Measurements from ENCODE around the gene EMILIN3.

Gene EMILIN3, protein sequence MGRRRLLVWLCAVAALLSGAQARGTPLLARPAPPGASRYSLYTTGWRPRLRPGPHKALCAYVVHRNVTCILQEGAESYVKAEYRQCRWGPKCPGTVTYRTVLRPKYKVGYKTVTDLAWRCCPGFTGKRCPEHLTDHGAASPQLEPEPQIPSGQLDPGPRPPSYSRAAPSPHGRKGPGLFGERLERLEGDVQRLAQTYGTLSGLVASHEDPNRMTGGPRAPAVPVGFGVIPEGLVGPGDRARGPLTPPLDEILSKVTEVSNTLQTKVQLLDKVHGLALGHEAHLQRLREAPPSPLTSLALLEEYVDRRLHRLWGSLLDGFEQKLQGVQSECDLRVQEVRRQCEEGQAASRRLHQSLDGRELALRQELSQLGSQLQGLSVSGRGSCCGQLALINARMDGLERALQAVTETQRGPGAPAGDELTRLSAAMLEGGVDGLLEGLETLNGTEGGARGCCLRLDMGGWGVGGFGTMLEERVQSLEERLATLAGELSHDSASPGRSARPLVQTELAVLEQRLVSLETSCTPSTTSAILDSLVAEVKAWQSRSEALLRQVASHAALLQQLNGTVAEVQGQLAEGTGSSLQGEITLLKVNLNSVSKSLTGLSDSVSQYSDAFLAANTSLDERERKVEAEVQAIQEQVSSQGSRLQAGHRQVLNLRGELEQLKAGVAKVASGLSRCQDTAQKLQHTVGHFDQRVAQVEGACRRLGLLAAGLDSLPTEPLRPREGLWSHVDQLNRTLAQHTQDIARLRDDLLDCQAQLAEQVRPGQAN

DNA sequence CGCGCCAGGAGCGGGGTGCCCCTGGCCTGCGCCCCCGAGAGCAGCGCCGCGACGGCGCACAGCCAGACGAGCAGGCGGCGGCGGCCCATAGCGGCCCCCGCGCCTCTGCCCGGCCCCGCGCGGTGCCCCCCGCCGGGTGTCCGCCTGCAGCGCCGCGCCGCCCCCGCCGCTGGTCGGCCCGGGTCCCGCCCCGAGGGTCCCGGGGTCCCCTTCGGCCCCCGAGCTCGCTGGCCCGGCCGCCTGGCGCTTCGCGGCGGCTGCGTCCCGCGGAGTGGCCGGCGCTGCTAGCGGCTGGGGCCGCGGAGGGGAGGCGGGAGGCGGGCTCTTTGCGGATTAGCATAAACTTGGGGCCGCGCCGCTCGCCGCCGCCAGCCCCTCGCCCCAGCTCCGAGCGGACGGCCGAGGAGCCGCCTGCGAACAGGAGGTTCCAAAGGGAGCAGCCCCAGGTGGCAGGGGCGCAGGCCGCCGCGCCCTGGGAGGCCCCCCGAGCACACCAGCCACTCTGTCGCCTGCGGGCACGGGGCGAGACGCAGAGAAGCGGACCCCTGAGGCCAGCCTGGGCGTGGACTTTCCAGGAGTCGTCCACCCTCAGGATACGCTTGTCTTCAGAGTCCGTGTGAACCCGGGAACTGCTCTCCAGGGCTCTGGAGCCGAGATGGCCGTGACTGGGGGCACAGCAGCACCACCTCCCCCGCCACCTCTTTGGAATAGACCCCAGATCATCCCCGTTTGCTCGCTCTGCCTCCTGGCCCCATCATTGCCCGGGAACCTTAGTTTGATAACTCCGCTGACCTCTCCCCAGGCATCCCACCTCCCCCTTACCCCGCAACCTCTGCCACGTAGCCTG, at the start of gene EMILIN3:
Gene EMILIN3 (minus strand): TSS at position 273 of the 847 bp plus-strand sequence. CDS start 184 bp downstream, at position 89.
- no peak for DNase-seq

DNA sequence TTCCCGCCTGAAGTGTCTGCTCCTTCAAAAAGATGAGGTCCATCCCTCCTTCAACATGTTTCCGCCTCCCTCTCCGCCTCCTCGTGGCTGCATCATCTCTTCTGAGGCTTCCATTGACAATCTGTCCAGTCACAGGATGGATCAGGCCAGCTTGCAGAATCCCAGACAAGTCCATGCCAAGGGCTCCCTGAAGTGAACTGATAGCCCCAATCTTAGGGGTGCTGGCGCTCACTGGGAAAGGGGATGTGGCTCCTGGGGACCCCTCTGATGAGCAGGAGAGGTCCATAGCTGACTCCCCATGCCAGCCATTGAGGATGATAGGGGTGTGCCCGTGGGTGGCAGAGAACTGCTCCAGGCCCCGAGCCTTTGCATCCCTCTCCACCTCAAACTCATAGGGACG, 48.6 kb upstream of the EMILIN3 start:
- no peak for DNase-seq

GRCh38 chr20:41413169-41413568, 46.6 kb upstream of the EMILIN3 start:
- no peak for DNase-seq

DNA sequence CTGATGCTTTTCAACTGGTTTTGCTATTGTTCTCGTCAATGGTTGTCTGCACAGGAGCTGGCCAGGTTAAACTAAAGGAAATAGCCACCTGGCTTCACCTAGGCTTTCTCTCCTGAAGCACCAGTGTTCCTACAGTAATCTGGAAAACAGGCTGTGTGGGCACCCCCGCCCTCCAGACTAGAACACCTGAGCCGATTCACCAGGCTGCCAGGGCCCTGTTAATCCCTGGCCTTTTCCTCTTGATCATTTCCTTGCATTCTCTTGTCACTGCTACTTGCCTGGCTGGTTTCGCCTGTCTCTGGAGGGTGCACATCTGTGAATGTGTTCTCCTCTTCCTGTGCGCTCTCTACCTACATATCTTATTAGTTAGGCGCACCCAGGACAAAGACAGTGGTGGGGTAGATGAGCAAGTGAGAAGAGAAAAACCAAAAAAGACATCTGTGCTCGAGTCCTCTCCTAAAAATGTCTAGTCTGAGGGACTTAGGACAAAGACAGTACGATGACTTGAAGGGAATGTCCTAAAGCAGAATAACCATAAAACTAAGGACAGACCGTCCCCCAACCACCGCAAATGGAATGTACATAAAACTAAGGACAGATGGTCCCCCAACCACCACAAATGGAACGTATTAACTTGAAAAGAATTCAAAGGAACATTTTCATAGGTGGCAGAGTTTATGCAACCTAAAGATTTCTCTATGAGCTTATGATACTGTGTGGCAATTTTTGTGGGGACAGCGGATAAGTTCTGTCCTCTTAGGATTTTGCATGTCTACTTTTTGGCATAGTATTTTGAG, 45.9 kb upstream of the EMILIN3 start:
- DNase-seq = no peak

DNA sequence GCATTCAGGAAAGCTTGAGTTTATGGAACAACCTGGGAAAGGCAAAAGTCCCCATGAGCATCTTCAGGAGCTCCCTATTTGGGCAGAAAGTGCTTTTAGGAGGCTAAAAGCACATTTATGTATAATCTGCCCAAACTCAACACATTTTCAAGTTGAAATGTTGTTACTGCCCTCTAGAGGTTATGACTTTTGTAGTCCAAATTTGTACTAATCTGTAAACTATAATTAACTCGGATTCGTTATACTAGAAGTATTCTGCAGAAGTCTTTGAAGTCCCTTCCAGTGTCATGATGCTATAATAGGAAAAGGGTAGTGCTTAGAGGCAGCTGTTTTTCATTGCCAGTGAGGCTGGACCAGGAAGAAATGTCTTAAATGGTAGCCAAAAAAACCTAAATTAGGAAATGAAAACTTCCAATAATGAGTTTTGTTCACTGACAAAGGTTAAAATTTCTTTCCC, 44.8 kb upstream of the EMILIN3 start:
- DNase-seq = no peak

DNA sequence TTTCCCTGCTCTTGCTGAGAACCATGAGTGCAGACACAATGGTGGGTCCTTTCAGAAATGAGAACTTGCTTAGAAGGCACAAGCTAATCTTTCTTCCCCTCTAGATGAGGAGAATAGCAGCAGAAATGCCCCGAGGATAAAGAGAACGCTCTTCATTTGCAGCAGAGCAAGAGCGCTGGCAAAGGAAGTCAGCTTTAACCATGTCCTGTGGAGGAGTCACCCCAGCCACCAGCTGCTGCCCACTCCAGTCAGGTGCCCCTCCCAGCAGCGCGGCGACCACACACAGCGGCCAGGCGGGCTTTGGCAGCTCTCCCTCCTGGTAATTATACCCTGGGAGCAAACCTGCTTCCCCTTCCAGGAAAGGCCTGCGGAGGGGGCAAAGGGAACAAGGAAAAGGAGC, 42.4 kb upstream of the EMILIN3 start:
- DNase-seq = no peak

DNA sequence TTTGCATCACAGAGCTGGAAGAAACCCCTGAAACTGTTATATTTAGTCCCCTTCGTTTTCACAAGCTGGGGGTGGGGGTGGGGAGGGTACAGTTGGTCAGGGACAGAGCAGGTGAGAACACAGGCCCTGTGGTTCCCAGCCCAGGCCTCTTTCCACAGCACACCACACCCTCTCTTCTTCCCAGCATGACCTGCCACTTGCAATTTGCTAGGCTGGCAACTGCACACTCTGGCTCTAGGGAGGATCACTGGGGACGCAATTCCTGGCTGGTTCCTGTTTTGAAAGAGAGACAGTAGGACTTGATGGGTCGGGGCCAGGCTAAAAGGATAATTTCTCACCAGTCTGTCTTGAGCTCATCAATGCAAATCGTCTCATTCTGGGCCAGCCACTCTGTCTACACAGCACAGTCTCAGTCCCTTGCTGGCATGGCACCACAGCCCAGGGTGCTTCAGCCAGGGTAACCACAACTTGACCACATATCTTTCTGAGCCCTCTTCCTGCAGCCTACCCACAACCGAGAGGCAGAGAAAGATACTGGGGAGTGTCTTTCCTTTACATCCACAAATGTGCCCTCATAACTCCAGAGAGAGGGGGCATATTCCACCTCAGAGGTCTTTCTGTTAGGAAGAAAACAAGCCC, 41.7 kb upstream of the EMILIN3 start:
- DNase-seq = no peak

DNA sequence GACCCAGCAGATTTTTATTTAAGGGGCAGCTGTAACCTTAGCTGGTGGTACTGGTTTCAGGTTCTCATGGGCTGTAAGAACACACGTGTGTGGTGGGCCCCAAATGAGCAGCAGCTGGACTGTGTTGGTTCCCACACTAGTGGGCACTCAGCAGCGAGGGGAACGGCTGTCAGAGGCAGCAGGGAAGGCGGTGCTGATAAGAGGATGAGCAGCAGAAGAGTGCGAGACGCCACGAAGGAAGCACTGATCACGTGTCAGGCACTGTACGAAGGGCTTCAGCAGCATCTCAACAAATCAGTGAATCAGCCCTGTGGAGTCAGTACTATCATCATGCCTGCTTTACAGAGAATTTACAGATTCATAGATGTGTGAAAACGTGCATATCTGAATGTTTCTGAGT, 41.0 kb upstream of the EMILIN3 start:
- DNase-seq = no peak

DNA sequence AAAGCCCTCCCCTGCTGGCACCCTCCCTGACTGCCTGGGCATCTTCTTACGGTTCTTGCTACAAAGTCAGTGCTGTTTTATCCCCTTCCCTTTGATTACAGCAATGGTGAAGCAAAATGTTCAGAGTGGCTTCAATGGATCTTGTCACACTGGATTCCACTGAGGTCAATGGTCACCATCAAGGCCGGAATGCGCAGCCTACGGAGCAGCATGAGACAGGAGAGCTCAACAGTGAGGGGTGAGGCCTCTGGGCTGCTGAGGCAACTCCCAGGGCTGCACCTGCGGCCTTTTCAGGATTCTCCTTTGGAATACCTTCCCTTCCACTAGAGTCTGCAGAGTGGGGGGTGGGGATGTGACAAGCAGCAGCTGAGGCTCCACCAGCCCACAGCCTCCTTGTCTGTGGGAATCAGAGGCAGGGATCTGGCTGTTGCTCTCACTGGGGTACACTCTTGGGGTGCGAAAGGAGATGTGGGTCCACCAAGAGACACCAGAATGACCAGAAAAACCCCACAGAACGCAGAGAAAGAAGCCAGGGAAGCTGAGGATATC, 40.4 kb upstream of the EMILIN3 start:
- no peak for DNase-seq

GRCh38 chr20:41406353-41406752, 39.7 kb upstream of the EMILIN3 start:
- DNase-seq = no peak

DNA sequence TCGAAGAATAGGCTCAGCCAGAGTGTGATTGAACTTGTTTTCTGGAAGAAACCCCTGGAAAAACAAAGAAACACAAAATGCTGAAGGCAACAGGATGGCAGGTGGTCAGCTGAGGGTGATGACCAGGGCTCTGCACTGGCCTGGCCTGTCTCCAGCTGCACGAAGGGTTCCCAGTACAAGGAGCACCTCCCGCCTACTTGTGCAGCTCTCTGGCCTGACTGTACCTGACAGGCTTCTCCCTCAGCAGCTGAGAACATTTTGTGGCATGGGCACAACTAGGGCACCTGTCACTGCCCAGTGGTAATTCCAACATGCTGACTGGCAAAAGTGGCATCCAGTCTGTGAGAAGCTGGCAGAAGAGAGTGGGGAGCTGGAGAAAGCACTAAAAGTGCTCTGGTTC, 38.8 kb upstream of the EMILIN3 start:
- no peak for DNase-seq

- no peak for DNase-seq
Measured at GRCh38 chr20:41403604-41404003, 37.0 kb upstream of the EMILIN3 start.

GRCh38 chr20:41398408-41398807, 31.8 kb upstream of the EMILIN3 start:
- no peak for DNase-seq

GRCh38 chr20:41395667-41396664, 29.3 kb upstream of the EMILIN3 start:
- no peak for DNase-seq

DNA sequence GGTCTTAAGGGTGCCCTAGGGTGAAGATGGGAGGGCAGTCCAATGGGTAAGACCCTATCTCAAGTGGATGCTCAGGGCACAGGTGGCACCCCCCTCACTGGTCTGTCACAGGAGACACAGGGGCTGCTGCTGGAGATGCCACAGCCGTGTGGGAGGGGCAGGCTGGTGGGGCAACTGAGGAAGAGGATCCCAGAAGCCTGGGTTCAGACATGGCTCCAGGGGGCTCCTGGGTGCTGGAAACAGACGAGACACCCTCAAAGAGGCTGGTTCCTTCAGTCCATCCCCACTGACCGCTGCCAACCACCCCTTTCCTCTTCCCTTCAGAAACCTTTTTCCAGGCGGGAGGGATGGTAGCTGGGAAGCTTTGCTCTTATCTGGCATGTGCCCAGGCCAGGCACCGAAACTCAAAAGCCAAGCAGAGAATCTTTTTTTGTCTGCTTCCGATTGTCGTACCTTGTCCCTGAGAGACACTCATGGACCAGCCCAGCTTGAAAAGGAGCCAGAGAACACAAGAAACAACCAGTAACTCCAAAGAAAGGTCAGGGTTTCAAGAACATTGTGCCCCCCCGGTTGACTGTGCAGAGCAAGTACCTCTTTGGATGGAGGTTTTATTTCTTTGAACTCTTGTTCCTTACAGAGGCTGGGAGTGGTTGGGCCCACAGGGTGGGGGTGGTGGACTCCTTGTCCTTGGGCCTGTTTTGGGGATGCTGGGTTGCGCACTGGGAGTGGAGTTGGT, 28.5 kb upstream of the EMILIN3 start:
- no peak for DNase-seq

DNA sequence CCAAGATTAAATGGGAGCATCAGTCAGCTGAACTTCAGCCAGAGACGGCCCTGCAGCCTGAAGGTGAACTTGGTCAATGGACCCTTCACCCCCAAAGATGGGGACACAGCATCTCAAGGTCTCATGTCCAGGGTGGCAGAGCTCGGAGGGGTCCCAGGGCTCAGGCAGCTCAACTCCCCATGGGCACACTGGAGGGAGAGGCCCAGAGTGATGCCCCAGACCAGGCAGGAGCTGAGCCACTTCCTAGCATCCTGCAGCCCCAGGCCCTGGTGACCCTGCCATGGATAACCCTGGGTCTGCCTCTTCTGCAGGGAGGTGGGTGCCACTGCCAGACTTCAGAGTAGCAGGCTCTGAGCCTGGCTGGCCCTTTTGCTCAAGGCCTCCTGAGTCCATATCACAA, 27.5 kb upstream of the EMILIN3 start:
- DNase-seq = no peak

DNA sequence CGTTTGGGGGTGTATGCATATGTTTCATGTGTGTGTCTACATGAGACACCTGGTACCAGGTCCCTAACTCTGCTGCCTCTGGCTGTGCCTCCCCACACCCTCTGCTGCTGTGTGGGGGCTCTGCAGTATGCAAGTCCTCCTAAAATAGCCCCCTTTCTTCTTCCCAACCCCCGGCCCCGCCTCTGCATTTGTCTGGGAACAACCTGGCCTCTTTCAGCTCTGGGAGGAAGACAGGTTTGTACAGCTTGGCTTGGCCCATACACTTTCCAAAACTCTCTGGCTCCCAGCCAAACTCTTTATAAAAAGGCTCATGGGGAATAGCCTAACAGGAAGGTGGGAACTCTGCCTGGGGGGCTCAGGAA, 27.1 kb upstream of the EMILIN3 start:
- DNase-seq = no peak

DNA sequence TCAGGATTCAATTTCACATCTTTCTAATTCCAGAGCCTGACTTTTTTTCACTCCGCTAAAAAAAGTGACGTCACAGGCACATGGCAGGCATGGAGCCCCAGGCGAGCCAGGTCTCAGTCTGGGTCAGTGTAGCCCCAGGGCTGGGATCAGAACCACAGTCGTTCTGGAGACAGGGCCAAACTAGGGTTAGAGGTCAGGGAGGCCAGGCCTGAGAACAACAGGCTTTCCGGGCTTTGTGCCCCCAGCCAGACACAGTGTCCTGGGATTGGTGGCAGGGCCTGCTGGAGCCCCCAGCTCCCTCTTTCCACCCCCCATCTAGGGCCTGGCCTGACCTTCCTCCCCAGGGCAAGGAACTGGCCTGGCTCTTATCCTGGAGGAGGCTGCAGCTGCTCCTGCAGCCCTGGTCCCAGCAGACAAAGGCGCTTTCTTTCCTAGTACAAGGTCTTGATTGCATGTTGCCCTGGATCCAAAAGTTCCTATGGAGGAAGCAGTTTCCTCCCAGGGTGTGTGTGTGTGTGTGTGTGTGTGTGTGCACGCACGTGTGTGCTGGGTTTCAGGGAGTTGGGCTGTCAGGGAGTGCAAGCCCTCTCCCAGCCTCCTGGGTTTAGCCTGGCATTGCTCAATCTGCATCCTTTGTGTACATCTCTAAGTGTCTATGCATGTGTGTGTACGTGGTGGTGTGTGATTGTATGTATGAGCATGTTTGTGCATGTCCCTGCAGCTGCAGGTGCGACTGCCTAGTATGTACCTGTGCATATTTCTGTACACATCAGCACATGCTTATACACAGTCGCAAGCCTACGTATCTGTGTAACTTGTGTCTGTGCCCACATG, 26.5 kb upstream of the EMILIN3 start:
- no peak for DNase-seq

DNA sequence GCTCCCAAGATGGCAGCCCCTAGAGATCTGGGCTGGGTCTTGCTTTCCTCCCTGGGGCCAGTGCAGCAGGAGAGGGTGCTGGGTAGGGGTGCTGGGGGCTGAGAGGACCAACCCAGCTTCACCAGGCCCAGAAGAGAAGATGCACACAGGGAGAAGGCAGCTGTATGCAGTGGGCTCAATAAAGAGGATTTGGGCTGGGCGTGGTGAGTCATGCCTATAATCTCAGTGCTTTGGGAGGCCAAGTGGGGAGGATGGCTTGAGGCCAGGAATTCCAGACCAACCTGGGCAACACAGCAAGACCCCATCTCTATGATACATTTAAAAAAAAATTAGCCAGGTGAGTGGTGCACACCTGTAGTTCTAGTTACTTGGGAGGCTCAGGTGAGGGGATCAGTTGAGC, 25.7 kb upstream of the EMILIN3 start:
- no peak for DNase-seq

Measured in activated CD4-positive, CD25-positive, alpha-beta regulatory T cell (primary cell).